ENCODE results near the gene AASDHPPT.
"Not testable (repeated sequence)": the region's sequence is repeated elsewhere in the genome, so short reads cannot be mapped to it uniquely, and the experiment has no call there.

The AASDHPPT gene, protein sequence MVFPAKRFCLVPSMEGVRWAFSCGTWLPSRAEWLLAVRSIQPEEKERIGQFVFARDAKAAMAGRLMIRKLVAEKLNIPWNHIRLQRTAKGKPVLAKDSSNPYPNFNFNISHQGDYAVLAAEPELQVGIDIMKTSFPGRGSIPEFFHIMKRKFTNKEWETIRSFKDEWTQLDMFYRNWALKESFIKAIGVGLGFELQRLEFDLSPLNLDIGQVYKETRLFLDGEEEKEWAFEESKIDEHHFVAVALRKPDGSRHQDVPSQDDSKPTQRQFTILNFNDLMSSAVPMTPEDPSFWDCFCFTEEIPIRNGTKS

GRCh38 chr11:106077609-106078455 lies at the start of gene AASDHPPT:
TSS of gene AASDHPPT (plus strand) at chr11:106077662. CDS start at chr11:106077711, 49 bp downstream.
- peak; percentile 66 for DNase-seq (ENCODE audit: low spot score)

- no peak for DNase-seq (ENCODE audit: low spot score)
These were observed 46.9 kb upstream of the AASDHPPT start for GRCh38 chr11:106030609-106031008.

- DNase-seq (ENCODE audit: low spot score) = no peak
These were observed 46.2 kb upstream of the AASDHPPT start for GRCh38 chr11:106031202-106031810.

DNA sequence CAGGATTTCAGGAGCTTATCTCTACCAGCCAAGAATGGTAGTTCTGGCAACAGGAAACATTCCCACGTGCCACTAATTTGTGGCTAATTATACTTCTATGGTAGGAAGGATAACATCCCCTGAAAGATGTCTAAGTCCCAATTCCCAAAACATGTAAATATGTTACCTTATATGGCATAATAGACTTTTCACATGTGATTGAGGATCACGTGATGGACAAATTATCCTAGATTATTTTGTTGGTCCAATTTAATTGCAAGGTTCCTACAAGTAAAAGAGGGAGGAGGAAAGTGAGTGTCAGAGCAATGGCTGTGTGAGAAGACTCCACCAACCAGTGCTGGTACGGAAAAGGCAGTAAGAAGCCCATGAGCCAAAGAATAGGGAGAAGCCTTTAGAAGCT lies 45.5 kb upstream of the AASDHPPT start:
- DNase-seq (ENCODE audit: low spot score) = no peak

DNA sequence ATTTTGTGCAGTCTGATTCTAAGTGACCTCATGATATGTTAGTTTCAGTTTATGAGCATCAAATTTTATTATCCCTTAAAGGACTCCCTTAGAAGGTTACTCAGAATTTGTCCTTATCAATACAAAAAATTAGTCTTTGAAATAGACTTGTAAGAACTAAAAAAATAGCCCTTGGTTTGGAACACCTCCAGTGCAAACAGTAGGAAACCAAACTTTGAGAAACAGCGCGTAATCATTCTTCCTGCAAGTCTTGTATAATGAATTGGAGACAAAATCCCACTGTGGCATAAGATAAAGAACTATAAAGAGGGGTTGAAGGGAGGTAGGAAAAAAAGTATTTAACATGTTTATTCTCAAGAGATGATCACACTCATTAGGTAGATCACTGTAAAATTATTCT lies 44.6 kb upstream of the AASDHPPT start:
- DNase-seq (ENCODE audit: low spot score) = no peak

DNA sequence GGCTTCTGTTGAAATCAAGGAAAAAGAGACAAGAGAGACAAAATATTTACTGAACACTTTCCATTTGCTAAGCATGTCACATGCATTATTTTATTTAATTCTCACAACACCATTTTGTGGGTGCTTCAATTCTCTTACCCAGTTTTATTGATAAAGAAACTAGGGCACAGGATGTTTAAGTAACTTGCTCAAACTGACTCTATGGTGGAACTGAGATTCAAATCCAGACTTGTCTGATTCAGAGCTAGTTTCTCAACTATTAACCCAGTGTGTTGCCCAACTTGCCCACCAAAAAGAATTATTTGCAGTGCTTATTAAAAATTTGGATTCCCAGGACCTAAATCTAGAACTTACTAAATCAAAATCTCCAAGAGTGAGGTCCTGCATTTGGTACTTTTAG lies 33.9 kb upstream of the AASDHPPT start:
- DNase-seq (ENCODE audit: low spot score) = no peak

- DNase-seq (ENCODE audit: low spot score) = no peak
These were observed 29.8 kb upstream of the AASDHPPT start for GRCh38 chr11:106047631-106048030.

- no peak for DNase-seq (ENCODE audit: low spot score)
These were observed 27.6 kb upstream of the AASDHPPT start for GRCh38 chr11:106049727-106050476.

- no peak for DNase-seq (ENCODE audit: low spot score)
These were observed 26.4 kb upstream of the AASDHPPT start for GRCh38 chr11:106051103-106051502.

GRCh38 chr11:106058377-106058776 lies 19.1 kb upstream of the AASDHPPT start:
- DNase-seq (ENCODE audit: low spot score) = not testable (repeated sequence)

DNA sequence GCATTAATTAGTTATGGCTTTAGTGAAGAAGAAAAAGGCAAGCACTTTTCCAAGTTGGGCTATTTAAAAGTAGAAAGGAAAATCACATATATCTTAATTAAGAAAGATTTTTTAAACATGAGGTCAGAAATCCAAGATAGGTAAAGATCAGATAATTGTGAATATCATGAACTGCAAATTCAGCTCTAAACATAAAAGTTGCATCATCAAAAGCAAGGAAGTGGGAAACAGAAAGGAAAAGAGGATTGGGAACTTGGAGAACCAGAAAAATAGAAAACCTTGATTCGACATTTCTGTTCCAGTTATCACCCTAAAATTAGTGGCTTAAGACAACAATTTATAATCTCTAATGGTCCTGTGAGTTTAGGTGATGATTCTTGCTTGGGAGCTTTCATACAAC lies 17.8 kb upstream of the AASDHPPT start:
- no peak for DNase-seq (ENCODE audit: low spot score)

DNA sequence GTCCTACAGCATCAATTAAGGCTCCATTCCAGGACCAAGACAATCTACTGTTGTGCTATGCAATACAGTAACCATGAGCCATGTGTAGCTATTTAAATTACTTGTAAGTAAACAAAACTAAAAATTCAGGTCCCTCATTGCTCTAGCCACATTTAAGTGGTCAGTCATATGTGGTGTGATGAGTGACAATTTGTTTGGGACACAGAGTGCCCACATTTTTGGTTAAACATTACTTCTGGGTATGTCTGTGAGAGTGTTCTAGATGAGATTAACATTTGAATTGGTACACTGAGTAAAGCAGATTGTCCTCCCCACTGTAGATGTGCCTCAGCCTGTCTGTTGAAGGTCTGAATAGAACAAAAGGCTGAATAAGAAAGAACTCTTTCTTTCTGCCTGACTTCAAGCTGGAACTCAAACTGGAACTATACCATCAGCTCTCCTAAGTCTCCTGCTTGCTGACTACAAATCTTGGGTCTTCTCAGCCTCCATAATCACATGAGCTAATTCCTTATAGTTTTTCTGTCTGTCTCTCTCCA lies 16.1 kb upstream of the AASDHPPT start:
- peak; percentile 41 for DNase-seq (ENCODE audit: low spot score)

GRCh38 chr11:106061954-106062949 lies 15.2 kb upstream of the AASDHPPT start:
- no peak for DNase-seq (ENCODE audit: low spot score)

GRCh38 chr11:106063009-106063408 lies 14.5 kb upstream of the AASDHPPT start:
- no peak for DNase-seq (ENCODE audit: low spot score)

- DNase-seq (ENCODE audit: low spot score) = no peak
These were observed 6.9 kb upstream of the AASDHPPT start for GRCh38 chr11:106070606-106071005.

DNA sequence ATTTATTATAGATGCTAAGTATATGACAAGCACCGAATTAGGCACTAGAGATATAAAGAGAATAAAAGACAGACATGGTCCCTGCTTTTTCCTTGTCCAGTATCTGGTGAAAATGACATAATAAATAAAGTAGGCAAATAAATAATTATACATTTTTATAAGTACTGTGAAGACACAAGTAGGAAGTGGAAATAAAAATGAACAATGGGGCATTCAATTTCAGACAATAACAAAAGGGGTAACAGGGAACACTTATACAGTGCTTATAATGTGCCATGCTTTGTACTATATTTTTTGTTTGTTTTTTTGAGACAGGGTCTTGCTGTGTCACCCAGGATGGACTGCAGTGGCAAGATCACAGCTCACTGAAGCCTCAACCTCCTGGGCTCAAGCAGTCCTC lies 4.7 kb upstream of the AASDHPPT start:
- DNase-seq (ENCODE audit: low spot score) = peak; percentile 42

GRCh38 chr11:106076171-106076918 lies 1.1 kb upstream of the AASDHPPT start:
- no peak for DNase-seq (ENCODE audit: low spot score)

GRCh38 chr11:106076919-106077608 lies 398 bp upstream of the AASDHPPT start, which contains the start of gene KBTBD3:
TSS of gene KBTBD3 (minus strand) at chr11:106077347. CDS start at chr11:106059097, 18,250 bp downstream.
- peak; percentile 100 for DNase-seq (ENCODE audit: low spot score)

GRCh38 chr11:106082096-106082495 lies 4.6 kb downstream of the AASDHPPT start:
- DNase-seq (ENCODE audit: low spot score) = no peak

All from globus pallidus (tissue), 1 donor.